C4-2B (cell line): ENCODE data around the gene SNTB2.

ENCODE experiments used
- H3K27ac ChIP-seq: fragments of 450-650 bp; 2 replicates; pipeline ENCODE4 v1.5.1; 2017
- ZFX ChIP-seq: fragments of 450-650 bp; IDR thresholded peaks from 2 replicates; pipeline ENCODE4 v1.6.1; 2017
- TF ChIP-seq, protein P1 (sequence below): fragments of 450-650 bp; conservative IDR thresholded peaks from 2 replicates; pipeline ENCODE4 v1.5.1; 2017; ENCODE audit warnings: mild to moderate bottlenecking

SNTB2 gene

DNA sequence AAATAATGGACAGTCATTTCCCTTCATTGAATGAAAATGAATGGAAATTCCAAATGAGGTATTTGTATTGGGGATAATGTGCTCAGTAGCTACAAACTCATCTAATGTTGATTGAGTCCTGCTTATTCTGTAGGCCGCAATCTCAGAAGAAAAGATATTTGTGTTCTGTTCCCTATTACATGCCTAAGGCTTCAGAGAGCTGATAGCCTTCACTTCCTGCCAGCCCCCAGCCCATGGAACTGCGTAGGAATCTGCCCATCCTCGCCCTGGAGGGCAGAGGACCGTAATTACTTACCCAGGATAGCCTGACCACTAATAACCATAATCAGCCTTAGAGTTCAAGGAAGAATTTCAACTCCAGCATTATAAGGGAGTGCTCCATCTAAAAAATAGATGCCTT is 17.9 kb upstream of the SNTB2 start:
- no peak overlapping the region for H3K27ac ChIP-seq
- no peak for TF ChIP-seq ZFX
- TF ChIP-seq, protein P1, sequence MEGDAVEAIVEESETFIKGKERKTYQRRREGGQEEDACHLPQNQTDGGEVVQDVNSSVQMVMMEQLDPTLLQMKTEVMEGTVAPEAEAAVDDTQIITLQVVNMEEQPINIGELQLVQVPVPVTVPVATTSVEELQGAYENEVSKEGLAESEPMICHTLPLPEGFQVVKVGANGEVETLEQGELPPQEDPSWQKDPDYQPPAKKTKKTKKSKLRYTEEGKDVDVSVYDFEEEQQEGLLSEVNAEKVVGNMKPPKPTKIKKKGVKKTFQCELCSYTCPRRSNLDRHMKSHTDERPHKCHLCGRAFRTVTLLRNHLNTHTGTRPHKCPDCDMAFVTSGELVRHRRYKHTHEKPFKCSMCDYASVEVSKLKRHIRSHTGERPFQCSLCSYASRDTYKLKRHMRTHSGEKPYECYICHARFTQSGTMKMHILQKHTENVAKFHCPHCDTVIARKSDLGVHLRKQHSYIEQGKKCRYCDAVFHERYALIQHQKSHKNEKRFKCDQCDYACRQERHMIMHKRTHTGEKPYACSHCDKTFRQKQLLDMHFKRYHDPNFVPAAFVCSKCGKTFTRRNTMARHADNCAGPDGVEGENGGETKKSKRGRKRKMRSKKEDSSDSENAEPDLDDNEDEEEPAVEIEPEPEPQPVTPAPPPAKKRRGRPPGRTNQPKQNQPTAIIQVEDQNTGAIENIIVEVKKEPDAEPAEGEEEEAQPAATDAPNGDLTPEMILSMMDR: no peak

DNA sequence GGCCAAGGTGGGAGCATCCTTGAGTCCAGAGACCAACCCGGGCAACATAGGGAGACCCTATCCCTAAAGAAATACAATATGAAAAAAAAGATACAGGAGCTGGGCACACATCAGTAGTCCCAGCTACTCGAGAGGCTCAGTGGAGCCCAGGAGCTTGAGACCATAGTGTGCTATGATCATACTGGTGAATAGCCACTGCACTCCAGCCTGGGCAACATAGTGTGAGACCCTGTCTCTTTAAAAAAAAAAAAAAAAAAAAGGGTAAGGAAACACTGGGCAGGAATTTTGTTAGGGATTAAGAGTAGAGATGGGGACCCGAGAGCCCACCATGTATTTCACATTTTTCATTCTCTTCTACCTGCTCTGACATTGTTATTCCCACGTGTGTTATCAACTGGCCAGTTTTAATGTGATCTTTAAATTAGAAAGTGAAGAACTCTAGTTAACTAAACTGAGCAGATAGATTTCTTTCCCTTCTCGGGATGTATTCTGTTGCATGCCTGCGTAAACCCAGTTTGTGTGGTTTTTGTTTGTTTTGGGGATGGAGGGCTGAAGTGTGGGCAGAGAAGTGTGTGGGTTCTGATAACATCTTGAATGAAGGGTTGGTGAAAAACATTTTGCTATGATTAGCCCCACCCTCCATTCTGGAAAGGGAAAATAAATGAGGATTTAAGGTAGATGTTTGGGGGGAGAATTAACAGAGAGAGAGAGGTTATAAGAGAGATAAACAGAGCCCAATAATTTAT is 17.2 kb upstream of the SNTB2 start:
- TF ChIP-seq ZFX: no peak
- TF ChIP-seq, protein P1: no peak

DNA sequence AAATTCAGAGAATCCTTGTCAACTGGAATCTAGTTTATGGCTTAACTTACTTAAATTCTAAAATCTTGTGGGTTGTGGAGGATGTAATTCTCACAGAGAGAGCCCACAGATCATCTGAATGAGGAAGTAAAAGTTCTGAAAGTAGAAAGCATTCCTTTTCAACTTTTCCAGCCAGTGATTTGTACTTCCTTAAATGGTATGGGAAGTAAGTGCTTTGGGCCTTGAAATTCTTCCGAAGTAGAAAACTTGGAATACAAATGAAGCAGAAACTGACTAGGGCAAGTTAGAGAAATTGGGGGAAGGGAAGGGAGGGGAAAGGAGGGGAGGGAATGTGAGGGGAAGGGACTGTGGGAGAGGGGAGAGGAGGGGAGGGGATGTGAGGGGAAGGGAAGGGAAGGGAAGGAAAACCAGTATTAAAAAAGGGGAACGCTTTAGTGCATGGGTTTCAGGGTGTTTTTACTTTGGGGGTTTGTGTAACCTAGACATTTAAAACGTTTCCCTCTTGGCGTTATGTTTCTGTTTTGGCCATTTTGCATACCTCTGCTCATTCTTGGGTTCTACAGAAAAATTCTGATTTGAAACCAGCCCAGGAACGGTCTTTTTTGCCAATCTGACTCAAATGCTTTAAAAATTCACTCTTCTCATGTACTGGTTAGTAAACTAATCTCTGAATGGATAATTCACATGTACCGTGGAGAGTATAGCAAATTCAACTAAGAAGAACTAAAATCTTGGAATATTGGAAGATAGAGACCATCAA is 15.5 kb upstream of the SNTB2 start:
- TF ChIP-seq, protein P1: no peak
- no peak for TF ChIP-seq ZFX
- no peak overlapping the region for H3K27ac ChIP-seq

More for the DNA sequence above, 17.2 kb upstream of the SNTB2 start:
- no peak overlapping the region for H3K27ac ChIP-seq

DNA sequence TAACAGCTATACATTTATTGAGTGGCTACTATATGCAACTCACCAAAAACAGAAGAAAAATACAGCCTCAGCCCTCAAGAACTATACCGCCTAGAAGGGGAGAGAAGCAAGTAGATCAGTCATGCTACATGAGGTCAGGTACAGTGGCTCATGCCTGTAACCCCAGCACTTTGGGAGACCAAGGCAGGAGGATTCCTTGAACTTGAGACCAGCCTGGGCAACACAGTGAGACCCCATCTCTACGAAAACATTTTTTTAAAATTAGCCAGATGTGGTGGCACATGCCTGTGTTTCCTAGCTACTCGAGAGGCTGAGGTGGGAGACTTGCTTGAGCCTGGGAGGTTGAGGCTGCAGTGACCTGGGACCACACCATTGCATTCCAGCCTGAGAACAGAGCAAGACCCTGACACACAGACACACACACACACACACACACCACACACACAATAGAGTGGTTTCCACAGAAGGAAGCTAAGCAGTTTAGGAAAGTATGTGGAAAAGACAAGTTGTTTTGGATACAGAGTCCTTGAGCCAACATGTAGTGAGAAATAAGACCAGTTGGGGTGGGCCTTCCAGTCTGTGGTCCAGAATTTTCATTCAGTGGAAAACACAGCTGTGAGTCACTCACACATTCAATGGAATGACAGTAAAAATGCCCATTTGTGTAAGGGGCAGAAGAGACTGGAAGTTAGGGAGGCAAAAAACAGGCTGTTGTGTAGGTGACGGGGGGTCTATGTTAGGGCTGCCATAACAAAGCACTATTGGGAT is 10.7 kb upstream of the SNTB2 start:
- no peak for TF ChIP-seq ZFX
- TF ChIP-seq, protein P1: no peak
- H3K27ac ChIP-seq: no peak overlapping the region

DNA sequence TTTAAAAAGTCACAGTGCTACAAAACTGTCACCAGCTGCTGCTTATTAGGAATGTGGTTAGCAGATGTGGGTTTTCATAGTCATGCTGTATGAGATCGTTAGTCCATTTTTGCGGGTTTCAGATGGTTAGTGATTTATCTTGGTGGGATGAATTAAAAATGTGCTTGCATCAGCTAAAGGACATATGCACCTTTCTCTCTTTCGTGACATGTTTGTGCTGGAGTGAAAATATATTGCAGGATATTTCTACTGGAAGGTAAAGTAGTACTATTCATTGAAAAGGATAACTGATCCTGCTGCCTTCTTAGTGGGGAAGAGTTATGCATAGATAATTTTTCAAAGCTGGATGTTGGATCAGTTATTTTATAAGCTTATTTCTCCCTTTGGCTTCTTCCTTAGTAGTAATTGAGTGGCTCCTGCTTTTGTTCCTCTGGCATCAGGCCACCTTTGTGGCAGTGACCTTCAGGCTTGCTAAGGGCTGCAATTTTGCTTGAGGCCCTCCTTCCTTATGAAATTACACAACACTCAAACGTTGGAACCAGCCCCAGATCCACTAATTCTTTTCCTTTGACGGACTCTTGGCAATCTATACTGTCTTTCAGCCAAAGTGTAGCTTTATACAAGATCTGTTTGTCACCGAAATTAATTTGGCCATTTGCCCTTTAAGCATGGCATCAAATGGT is 7.5 kb upstream of the SNTB2 start:
- H3K27ac ChIP-seq: peak overlapping the region; percentile 84

DNA sequence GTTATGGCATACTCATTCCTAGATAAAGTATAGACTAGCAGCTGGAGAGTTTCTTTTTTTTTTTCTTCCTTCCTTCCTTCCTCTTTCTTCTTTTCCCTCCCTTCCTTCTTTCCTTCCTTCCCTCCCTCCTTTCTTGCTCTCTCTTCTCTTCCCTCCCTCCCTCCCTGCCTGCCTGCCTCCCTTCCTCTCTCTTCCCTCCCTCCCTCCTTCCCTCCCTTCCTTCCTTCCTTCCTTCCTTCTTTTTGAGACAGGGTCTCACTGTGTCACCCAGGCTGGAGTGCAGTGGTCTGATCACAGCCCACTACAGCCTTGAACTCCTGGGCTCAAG is 7.0 kb upstream of the SNTB2 start:
- TF ChIP-seq ZFX: no peak
- TF ChIP-seq, protein P1: no peak
- peak overlapping the region; percentile 84 for H3K27ac ChIP-seq

More for the DNA sequence above, 7.5 kb upstream of the SNTB2 start:
- TF ChIP-seq ZFX: no peak
- TF ChIP-seq, protein P1: no peak
